ENCODE data around the gene ACOT6.
"Not testable (repeated sequence)": the region's sequence is repeated elsewhere in the genome, so short reads cannot be mapped to it uniquely, and the experiment has no call there.

Gene ACOT6

DNA sequence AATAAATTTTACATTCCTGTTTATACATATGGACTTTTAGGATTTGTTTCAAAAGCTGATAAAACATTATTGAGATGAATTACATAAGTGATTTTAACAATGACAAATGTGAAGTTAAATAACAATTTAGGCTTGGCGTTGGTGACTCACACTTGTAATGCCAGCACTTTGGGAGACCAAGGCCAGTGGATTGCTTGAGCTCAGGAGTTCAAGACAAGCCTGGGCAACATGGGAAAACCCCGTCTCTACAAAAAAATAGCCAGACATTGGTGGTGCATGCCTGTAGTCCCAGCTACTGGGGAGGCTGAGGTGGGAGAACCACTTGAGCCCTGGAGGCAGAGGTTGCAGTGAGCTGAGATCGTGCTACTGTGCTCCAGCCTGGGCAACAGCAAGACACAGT is 35.9 kb upstream of the ACOT6 start:
- TF ChIP-seq, protein P1, sequence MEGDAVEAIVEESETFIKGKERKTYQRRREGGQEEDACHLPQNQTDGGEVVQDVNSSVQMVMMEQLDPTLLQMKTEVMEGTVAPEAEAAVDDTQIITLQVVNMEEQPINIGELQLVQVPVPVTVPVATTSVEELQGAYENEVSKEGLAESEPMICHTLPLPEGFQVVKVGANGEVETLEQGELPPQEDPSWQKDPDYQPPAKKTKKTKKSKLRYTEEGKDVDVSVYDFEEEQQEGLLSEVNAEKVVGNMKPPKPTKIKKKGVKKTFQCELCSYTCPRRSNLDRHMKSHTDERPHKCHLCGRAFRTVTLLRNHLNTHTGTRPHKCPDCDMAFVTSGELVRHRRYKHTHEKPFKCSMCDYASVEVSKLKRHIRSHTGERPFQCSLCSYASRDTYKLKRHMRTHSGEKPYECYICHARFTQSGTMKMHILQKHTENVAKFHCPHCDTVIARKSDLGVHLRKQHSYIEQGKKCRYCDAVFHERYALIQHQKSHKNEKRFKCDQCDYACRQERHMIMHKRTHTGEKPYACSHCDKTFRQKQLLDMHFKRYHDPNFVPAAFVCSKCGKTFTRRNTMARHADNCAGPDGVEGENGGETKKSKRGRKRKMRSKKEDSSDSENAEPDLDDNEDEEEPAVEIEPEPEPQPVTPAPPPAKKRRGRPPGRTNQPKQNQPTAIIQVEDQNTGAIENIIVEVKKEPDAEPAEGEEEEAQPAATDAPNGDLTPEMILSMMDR (IDR thresholded peaks at IDR 0.05): no peak
- no peak for TF ChIP-seq ZFX (IDR thresholded peaks at IDR 0.05; ENCODE audit: borderline replicate concordance)
- no peak overlapping the region for H3K27ac ChIP-seq

DNA sequence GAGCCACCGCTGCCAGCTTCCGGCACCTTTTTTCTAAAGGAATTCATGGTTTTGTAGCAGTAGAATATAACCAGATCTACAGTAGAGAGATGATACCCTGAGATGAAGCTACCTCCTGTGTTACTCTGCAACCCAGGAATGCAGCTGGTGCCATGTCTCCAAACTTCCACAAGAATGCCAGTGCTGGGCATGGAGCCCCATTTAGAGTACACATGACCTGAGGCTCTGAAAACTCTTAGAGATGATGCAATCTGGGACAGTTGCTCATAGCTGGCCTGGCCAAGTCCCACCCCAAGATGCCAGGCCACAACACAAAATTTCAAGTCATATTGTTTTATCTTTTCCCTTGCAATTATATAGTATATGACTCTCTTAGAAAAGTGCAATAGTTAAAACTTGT is 35.1 kb upstream of the ACOT6 start:
- not testable (repeated sequence) for H3K27ac ChIP-seq

DNA sequence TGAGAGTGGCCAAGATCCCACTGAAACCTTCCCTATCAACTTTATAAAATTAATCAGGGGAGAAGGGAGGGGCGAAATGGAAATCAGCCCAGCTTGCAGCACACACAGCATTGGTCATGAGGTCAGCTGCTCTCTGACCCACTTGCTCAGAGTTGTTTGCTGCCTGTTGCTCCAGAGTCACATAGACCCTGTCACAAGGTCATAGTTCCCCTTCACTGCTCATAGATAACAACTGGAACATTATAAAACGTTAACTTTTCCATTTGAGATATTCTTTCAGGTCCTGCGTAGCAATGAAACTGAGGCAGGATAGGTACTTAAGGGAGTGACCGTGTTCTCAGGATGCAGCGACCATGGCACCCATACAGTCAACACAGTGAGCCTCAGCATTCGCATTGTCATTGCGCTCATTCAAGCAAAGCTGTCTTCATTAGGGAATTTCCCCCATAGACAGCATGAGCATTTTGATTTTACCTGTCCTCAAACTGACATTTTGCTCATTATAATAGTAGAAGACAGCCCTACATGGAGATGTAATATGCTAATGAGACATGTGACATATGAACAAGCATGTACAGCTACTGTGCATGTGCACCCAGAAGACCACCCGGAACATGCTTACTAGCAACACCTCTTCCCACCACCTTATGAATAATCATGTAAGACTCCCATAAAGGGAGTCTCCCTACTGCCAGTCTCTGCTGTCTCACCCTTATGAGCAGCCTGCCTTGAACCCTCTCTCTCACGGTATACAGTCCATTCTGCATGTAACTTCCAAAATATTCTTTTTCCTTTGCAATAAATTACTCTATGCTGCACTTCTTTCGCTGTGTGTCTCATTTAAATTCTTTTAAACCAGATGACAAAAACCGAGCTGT is 30.0 kb upstream of the ACOT6 start:
- H3K27ac ChIP-seq: not testable (repeated sequence)

DNA sequence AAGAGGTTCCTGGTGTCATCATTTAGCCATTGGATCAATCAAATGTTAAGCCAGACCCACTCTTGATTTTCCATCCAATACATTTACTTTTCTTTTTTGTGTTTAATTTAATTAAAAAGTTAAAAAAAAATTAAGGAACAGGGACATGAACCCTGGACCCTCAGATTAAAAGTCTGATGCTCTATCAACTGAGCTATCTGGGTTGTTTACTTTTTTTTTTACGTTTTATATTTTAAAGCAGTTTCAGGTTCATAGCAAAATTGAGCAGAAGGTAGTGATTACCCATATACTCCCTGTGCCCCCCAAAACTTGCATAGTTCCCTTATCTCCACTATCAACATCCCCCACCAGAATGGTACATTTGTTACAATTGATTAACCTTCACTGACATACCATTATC is 23.6 kb upstream of the ACOT6 start:
- no peak overlapping the region for H3K27ac ChIP-seq
- no peak for TF ChIP-seq ZFX (IDR thresholded peaks at IDR 0.05; ENCODE audit: borderline replicate concordance)
- TF ChIP-seq, protein P1 (IDR thresholded peaks at IDR 0.05): no peak

DNA sequence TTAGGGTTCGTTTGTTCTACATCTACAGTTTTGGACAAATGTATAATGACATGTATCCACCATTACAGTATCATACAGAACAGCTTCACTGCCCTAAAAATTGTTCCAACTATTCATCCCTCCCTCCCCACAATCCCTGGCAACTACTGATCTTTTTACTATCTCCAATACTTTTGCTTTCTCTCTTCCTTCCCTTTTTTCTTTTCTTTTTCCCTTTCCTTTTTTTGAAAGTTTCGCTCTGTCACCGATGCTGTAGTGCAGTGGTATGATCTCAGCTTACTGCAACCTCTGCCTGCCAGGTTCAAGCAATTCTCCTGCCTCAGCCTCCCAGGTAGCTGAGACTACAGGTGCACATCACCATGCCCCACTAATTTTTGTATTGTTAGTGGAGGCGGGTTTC is 23.2 kb upstream of the ACOT6 start:
- no peak overlapping the region for H3K27ac ChIP-seq
- TF ChIP-seq, protein P1 (IDR thresholded peaks at IDR 0.05): no peak
- TF ChIP-seq ZFX (IDR thresholded peaks at IDR 0.05; ENCODE audit: borderline replicate concordance): no peak

DNA sequence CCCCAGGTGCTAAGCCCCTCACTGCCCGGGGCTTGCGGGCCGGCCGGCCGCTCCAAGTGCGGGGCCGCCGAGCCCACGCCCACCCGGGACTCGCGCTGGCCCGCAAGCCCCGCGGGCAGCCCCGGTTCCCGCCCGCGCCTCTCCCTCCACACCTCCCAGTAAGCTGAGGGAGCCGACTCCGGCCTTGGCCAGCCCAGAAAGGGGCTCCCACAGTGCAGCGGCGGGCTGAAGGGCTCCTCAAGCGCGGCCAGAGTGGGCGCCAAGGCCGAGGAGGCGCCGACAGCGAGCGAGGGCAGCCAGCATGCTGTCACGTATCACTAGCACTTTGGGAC is 21.7 kb upstream of the ACOT6 start:
- H3K27ac ChIP-seq: not testable (repeated sequence)

DNA sequence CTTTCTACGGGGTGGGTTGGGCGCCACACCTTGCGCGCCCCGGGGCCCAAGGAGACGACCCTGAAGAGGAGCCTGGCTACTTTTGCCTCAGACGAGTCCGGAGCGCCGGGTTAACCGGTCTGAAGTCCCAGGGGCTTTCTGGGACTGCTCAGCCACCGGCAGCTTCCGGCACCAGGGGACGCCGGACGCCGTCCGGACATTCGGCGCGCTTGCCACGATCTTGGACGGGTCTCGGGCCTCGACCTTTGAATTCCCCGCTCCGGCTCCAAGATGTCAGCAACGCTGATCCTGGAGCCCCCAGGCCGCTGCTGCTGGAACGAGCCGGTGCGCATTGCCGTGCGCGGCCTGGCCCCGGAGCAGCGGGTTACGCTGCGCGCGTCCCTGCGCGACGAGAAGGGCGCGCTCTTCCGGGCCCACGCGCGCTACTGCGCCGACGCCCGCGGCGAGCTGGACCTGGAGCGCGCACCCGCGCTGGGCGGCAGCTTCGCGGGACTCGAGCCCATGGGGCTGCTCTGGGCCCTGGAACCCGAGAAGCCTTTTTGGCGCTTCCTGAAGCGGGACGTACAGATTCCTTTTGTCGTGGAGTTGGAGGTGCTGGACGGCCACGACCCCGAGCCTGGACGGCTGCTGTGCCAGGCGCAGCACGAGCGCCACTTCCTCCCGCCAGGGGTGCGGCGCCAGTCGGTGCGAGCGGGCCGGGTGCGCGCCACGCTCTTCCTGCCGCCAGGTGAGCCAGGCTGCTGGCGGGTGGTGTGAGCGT is 20.4 kb upstream of the ACOT6 start, which contains the start of gene ACOT4:
TSS of gene ACOT4 (plus strand) at position 184 of the 760 bp plus-strand sequence. CDS start at position 271, 87 bp downstream.
- TF ChIP-seq ZFX (IDR thresholded peaks at IDR 0.05; ENCODE audit: borderline replicate concordance): no peak
- TF ChIP-seq, protein P1 (IDR thresholded peaks at IDR 0.05): no peak
- 0 out of 2 replicates have a peak within 1 kb of the TSS, but pooled peaks have one; percentile 18 for H3K27ac ChIP-seq

DNA sequence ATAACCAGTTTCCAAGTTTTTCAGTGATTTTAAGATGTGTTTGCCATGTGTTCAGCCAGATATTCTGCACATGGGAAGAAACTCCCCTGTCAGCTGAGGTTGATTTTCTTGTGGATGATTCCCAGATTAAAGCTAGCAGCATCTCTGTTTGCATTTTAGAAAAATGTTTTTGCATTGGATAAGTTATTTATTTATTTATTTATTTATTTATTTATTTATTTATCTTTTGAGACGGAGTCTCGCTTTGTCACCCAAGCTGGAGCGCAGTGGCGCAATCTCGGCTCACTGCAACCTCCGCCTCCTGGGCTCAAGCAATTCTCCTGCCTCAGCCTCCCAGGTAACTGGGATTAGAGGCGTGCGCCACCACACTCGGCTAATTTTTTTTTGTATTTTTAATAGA is 17.8 kb upstream of the ACOT6 start:
- no peak for TF ChIP-seq ZFX (IDR thresholded peaks at IDR 0.05; ENCODE audit: borderline replicate concordance)
- TF ChIP-seq, protein P1 (IDR thresholded peaks at IDR 0.05): no peak

More for the DNA sequence above, 17.8 kb upstream of the ACOT6 start:
- H3K27ac ChIP-seq: no peak overlapping the region

Measured in 22Rv1 (cell line).